ENCODE data around the gene ISCU. TPM values are rescaled to one million over a fixed set of nuclear protein-coding genes. Genes with fewer than 3 reads are reported as not detected.

The ISCU gene
- total and polyA plus RNA-seq, 9 of the 15 experiments (the other 6 are each of a cell fraction or from before 2014, with no cell fraction given): 15.9 to 92.5 (median 77.3) TPM

DNA sequence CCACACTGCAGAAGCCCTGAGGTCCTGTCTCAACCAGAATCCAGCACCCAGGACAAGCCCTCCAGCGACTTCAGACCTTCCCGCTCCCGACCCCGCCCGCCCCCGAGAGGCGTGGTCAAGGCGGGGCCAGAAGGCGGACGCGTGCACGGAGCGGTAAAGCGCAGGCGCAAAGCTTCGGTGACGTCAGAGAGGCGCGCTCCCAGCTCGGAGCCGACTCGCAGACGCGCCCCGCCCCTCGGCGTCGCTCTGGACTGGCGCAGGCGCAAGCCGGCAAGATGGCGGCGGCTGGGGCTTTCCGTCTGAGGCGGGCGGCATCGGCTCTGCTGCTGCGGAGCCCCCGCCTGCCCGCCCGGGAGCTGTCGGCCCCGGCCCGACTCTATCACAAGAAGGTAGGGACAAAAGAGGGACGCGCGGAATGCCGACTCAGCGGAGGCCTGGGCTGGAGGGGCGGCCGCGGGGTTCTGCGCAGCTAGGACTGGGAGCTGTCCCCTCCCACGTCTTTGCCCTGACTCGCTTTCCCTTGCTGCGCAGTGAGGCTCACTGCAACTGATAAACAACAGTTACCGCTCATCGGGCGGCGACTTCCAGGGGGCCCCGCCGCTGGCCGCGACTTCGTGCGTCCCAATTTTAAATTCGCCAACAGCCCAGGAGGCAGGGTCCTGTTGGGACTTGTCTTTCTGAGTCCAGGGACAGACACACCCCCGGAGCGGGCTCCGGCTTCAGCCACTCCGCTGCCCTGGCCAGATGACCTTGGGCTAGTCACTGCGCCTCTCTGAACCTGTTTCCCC lies at the start of gene ISCU (continued):
- TF ChIP-seq, protein P1, sequence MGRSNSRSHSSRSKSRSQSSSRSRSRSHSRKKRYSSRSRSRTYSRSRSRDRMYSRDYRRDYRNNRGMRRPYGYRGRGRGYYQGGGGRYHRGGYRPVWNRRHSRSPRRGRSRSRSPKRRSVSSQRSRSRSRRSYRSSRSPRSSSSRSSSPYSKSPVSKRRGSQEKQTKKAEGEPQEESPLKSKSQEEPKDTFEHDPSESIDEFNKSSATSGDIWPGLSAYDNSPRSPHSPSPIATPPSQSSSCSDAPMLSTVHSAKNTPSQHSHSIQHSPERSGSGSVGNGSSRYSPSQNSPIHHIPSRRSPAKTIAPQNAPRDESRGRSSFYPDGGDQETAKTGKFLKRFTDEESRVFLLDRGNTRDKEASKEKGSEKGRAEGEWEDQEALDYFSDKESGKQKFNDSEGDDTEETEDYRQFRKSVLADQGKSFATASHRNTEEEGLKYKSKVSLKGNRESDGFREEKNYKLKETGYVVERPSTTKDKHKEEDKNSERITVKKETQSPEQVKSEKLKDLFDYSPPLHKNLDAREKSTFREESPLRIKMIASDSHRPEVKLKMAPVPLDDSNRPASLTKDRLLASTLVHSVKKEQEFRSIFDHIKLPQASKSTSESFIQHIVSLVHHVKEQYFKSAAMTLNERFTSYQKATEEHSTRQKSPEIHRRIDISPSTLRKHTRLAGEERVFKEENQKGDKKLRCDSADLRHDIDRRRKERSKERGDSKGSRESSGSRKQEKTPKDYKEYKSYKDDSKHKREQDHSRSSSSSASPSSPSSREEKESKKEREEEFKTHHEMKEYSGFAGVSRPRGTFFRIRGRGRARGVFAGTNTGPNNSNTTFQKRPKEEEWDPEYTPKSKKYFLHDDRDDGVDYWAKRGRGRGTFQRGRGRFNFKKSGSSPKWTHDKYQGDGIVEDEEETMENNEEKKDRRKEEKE (IDR thresholded peaks at IDR 0.05; ENCODE audit: borderline replicate concordance in 1 of 2, control insufficient read depth in 1 of 2, low read depth in 2 of 2, low read length in 1 of 2): no peak
- no peak for TF ChIP-seq RAD21 (CRISPR knock-in tag; conservative IDR thresholded peaks at IDR 0.05 in 1 of 2, IDR thresholded peaks at IDR 0.05 in 1 of 2)
- no peak for TF ChIP-seq CBFA2T2 (conservative IDR thresholded peaks at IDR 0.05)
- TF ChIP-seq PTBP1 (IDR thresholded peaks at IDR 0.05; ENCODE audit: low read depth, low read length): no peak
- TF ChIP-seq, protein P2, sequence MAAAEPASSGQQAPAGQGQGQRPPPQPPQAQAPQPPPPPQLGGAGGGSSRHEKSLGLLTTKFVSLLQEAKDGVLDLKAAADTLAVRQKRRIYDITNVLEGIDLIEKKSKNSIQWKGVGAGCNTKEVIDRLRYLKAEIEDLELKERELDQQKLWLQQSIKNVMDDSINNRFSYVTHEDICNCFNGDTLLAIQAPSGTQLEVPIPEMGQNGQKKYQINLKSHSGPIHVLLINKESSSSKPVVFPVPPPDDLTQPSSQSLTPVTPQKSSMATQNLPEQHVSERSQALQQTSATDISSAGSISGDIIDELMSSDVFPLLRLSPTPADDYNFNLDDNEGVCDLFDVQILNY (CRISPR knock-in tag; IDR thresholded peaks at IDR 0.05): peak; percentile 23; the same call in 1 of the 2 replicates
- TF ChIP-seq EGR1 (conservative IDR thresholded peaks at IDR 0.05): peak; percentile 51; the same call in 1 of the 2 replicates
- TF ChIP-seq HNRNPLL (IDR thresholded peaks at IDR 0.05; ENCODE audit: low read depth, low read length, poor library complexity, severe bottlenecking): no peak
- TF ChIP-seq, protein P3, sequence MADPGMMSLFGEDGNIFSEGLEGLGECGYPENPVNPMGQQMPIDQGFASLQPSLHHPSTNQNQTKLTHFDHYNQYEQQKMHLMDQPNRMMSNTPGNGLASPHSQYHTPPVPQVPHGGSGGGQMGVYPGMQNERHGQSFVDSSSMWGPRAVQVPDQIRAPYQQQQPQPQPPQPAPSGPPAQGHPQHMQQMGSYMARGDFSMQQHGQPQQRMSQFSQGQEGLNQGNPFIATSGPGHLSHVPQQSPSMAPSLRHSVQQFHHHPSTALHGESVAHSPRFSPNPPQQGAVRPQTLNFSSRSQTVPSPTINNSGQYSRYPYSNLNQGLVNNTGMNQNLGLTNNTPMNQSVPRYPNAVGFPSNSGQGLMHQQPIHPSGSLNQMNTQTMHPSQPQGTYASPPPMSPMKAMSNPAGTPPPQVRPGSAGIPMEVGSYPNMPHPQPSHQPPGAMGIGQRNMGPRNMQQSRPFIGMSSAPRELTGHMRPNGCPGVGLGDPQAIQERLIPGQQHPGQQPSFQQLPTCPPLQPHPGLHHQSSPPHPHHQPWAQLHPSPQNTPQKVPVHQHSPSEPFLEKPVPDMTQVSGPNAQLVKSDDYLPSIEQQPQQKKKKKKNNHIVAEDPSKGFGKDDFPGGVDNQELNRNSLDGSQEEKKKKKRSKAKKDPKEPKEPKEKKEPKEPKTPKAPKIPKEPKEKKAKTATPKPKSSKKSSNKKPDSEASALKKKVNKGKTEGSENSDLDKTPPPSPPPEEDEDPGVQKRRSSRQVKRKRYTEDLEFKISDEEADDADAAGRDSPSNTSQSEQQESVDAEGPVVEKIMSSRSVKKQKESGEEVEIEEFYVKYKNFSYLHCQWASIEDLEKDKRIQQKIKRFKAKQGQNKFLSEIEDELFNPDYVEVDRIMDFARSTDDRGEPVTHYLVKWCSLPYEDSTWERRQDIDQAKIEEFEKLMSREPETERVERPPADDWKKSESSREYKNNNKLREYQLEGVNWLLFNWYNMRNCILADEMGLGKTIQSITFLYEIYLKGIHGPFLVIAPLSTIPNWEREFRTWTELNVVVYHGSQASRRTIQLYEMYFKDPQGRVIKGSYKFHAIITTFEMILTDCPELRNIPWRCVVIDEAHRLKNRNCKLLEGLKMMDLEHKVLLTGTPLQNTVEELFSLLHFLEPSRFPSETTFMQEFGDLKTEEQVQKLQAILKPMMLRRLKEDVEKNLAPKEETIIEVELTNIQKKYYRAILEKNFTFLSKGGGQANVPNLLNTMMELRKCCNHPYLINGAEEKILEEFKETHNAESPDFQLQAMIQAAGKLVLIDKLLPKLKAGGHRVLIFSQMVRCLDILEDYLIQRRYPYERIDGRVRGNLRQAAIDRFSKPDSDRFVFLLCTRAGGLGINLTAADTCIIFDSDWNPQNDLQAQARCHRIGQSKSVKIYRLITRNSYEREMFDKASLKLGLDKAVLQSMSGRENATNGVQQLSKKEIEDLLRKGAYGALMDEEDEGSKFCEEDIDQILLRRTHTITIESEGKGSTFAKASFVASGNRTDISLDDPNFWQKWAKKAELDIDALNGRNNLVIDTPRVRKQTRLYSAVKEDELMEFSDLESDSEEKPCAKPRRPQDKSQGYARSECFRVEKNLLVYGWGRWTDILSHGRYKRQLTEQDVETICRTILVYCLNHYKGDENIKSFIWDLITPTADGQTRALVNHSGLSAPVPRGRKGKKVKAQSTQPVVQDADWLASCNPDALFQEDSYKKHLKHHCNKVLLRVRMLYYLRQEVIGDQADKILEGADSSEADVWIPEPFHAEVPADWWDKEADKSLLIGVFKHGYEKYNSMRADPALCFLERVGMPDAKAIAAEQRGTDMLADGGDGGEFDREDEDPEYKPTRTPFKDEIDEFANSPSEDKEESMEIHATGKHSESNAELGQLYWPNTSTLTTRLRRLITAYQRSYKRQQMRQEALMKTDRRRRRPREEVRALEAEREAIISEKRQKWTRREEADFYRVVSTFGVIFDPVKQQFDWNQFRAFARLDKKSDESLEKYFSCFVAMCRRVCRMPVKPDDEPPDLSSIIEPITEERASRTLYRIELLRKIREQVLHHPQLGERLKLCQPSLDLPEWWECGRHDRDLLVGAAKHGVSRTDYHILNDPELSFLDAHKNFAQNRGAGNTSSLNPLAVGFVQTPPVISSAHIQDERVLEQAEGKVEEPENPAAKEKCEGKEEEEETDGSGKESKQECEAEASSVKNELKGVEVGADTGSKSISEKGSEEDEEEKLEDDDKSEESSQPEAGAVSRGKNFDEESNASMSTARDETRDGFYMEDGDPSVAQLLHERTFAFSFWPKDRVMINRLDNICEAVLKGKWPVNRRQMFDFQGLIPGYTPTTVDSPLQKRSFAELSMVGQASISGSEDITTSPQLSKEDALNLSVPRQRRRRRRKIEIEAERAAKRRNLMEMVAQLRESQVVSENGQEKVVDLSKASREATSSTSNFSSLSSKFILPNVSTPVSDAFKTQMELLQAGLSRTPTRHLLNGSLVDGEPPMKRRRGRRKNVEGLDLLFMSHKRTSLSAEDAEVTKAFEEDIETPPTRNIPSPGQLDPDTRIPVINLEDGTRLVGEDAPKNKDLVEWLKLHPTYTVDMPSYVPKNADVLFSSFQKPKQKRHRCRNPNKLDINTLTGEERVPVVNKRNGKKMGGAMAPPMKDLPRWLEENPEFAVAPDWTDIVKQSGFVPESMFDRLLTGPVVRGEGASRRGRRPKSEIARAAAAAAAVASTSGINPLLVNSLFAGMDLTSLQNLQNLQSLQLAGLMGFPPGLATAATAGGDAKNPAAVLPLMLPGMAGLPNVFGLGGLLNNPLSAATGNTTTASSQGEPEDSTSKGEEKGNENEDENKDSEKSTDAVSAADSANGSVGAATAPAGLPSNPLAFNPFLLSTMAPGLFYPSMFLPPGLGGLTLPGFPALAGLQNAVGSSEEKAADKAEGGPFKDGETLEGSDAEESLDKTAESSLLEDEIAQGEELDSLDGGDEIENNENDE (IDR thresholded peaks at IDR 0.05; ENCODE audit: low read depth, low read length): no peak
- TF ChIP-seq PCBP1 (IDR thresholded peaks at IDR 0.05; ENCODE audit: low read depth, low read length, poor library complexity, severe bottlenecking): no peak
